K562 (cell line): ENCODE data around the gene ERC2. TPM values are rescaled to one million over a fixed set of nuclear protein-coding genes. Genes with fewer than 3 reads are reported as not detected.

Experiments used
- ATAC-seq: fragments of 200-7000 bp; cut with Tn5 transposase; 3 replicates; pipeline ENCODE4 v1.9.1; 2020; ENCODE audit warnings: moderate library complexity
- BruUV-seq: library from RNA; stranded (reverse); fragments of 400-500 nt; replicated peaks from 2 replicates; lab custom pipeline; 2021; lab: Mats Ljungman, UMichigan
- CTCF ChIA-PET: fragments of 300-600 bp; formaldehyde crosslinking; extraction: SDS; loops from one replicate; lab custom pipeline; 2021; ENCODE audit warnings: low intra/inter-chr PET ratio; lab: Yijun Ruan, JAX
- POLR2A ChIA-PET: fragments of 300-600, 350-650 bp; sonication (Branson Sonifier 250); formaldehyde crosslinking; extraction: SDS; loops from one replicate; lab custom pipeline; 2021; ENCODE audit warnings: antibody characterized with exemption, inconsistent platforms; lab: Yijun Ruan, JAX
- DNase-seq, 4 experiments: peaks; one replicate each; pipeline versions ENCODE4 v3.0.0 to v3.0.0-alpha.2; 2011 to 2018; ENCODE audit warnings: low spot score in 3 of 4, mixed read lengths in 3 of 4; ENCODE audit errors: extremely low read depth in 1 of 4
- FAIRE-seq: peaks from 2 replicates; lab custom pipeline; 2011; peaks lifted over from hg19 to GRCh38; lab: Jason Lieb, UNC
- H2AFZ ChIP-seq: 2 replicates; pipeline ENCODE4 v1.6.0; 2011; ENCODE audit warnings: low read depth, low read length, control low read depth, inconsistent platforms
- H3K27ac ChIP-seq: fragments of 200-600 bp; 3 replicates; pipeline ENCODE4 v1.8.0; 2011; ENCODE audit warnings: low read depth, mild to moderate bottlenecking, control low read depth, inconsistent platforms, low read length, moderate library complexity, mixed read lengths; ENCODE audit errors: extremely low read depth
- H3K27me3 ChIP-seq, 2 experiments: fragments of 300-600 bp in 1 of 2; 2 replicates in 1 of 2; 3 replicates in 1 of 2; pipeline versions ENCODE4 v1.6.0 to v1.8.0; 2011; ENCODE audit warnings: inconsistent platforms in 2 of 2, low read length in 2 of 2, mild to moderate bottlenecking in 1 of 2, mixed read lengths in 1 of 2, moderate library complexity in 1 of 2; ENCODE audit not compliant: control insufficient read depth in 2 of 2, insufficient read depth in 2 of 2
- H3K36me3 ChIP-seq: fragments of 300-600 bp; 3 replicates; pipeline ENCODE4 v1.8.0; 2011; ENCODE audit warnings: mild to moderate bottlenecking, low read length, inconsistent platforms; ENCODE audit not compliant: control insufficient read depth, insufficient read depth
- H3K4me1 ChIP-seq, 2 experiments: fragments of 200-600 bp in 1 of 2; replicated peaks in 1 of 2; 2 replicates in 1 of 2; 3 replicates in 1 of 2; pipeline versions ENCODE4 v1.5.1 to v1.8.0; 2011; ENCODE audit warnings: inconsistent platforms in 2 of 2, low read length in 2 of 2, mild to moderate bottlenecking in 1 of 2, mixed read lengths in 1 of 2, moderate library complexity in 1 of 2; ENCODE audit not compliant: control insufficient read depth in 2 of 2, insufficient read depth in 2 of 2
- H3K4me2 ChIP-seq: 2 replicates; pipeline ENCODE4 v1.6.1; 2011; ENCODE audit warnings: low read length, control low read depth, inconsistent platforms, mixed read lengths; ENCODE audit not compliant: insufficient read depth
- H3K4me3 ChIP-seq: fragments of 200-600 bp; sonication (generic), shearing (Covaris generic); 2 replicates; pipeline ENCODE4 v1.5.1; 2016; ENCODE audit warnings: control low read depth, inconsistent platforms
- H3K79me2 ChIP-seq: fragments of 200-600 bp; 3 replicates; pipeline ENCODE4 v1.8.0; 2011; ENCODE audit warnings: low read length, inconsistent platforms; ENCODE audit not compliant: control insufficient read depth, insufficient read depth
- H3K9ac ChIP-seq, 2 experiments: 2 replicates each; pipeline versions ENCODE4 v1.6.0 to v1.6.1; 2011; ENCODE audit warnings: low read depth in 2 of 2, low read length in 2 of 2, control low read depth in 1 of 2, inconsistent platforms in 1 of 2, mild to moderate bottlenecking in 1 of 2, mixed read lengths in 1 of 2; ENCODE audit not compliant: insufficient read depth in 1 of 2
- H3K9me1 ChIP-seq: one replicate; pipeline ENCODE4 v1.6.0; 2011; ENCODE audit warnings: inconsistent platforms, mild to moderate bottlenecking, low read length, moderate library complexity; ENCODE audit not compliant: control insufficient read depth, insufficient read depth
- H3K9me3 ChIP-seq: replicated peaks from 2 replicates; pipeline ENCODE4 v1.5.1; 2011; ENCODE audit warnings: low read depth, low read length, inconsistent platforms; ENCODE audit not compliant: control insufficient read depth, insufficient read depth
- H4K20me1 ChIP-seq: replicated peaks from 2 replicates; pipeline ENCODE4 v1.6.1; 2011; ENCODE audit warnings: low read length, inconsistent platforms, mixed read lengths; ENCODE audit not compliant: control insufficient read depth, insufficient read depth
- CEBPG ChIP-seq, 3 experiments: fragments of 200-800 bp in 1 of 3; sonication (Bioruptor generic) in 1 of 3; sonication (generic) in 1 of 3; formaldehyde crosslinking in 1 of 3; IDR thresholded peaks in 2 of 3; conservative IDR thresholded peaks in 1 of 3; 2 replicates each; pipeline versions ENCODE4 v1.6.1 to v1.8.0; 2016 to 2022; ENCODE audit warnings: missing compliant biosample characterization in 2 of 3, missing genetic modification characterization in 2 of 3, mild to moderate bottlenecking in 1 of 3, missing genetic modification reagents in 1 of 3
- CREB3 ChIP-seq: fragments of 450-650 bp; conservative IDR thresholded peaks from 2 replicates; pipeline ENCODE4 v1.6.1; 2016; ENCODE audit warnings: missing genetic modification characterization, low read depth, mild to moderate bottlenecking, missing compliant biosample characterization, moderate library complexity
- FOXK1 ChIP-seq: sonication (generic); formaldehyde crosslinking; IDR thresholded peaks from 2 replicates; pipeline ENCODE4 v1.8.0; 2022; ENCODE audit warnings: missing genetic modification reagents, mild to moderate bottlenecking, borderline replicate concordance
- HNRNPK ChIP-seq: fragments of 200-400 bp; formaldehyde crosslinking; IDR thresholded peaks from one replicate; pipeline ENCODE4 v1.6.1; 2018; ENCODE audit warnings: mild to moderate bottlenecking, low read depth, low read length; ENCODE audit not compliant: poor library complexity, severe bottlenecking
- KLF16 ChIP-seq: IDR thresholded peaks from 2 replicates; pipeline ENCODE4 v1.6.1; 2016; ENCODE audit warnings: antibody characterized with exemption
- MCM7 ChIP-seq, 2 experiments: fragments of 450-650 bp; IDR thresholded peaks; 2 replicates each; pipeline ENCODE4 v1.6.1; 2016 to 2018
- PHB ChIP-seq: fragments of 250-450 bp; sonication (Bioruptor Pico); IDR thresholded peaks from 2 replicates; pipeline ENCODE4 v1.5.0; 2021
- RBM15 ChIP-seq: fragments of 200-400 bp; formaldehyde crosslinking; IDR thresholded peaks from 2 replicates; pipeline ENCODE4 v1.6.1; 2018; ENCODE audit warnings: mild to moderate bottlenecking, low read length, moderate library complexity; ENCODE audit not compliant: insufficient read depth
- SREBF2 ChIP-seq: sonication (generic); formaldehyde crosslinking; IDR thresholded peaks from 2 replicates; pipeline ENCODE4 v1.4.0; 2020; ENCODE audit warnings: mild to moderate bottlenecking, missing genetic modification reagents
- TAF15 ChIP-seq: fragments of 200-400 bp; formaldehyde crosslinking; IDR thresholded peaks from 2 replicates; pipeline ENCODE4 v1.6.1; 2017; ENCODE audit warnings: mild to moderate bottlenecking, low read depth, low read length, moderate library complexity
- TOE1 ChIP-seq, 2 experiments: fragments of 450-650 bp in 1 of 2; sonication (generic) in 1 of 2; formaldehyde crosslinking in 1 of 2; IDR thresholded peaks; 2 replicates each; pipeline versions ENCODE4 v1.7.1 to v1.8.0; 2016 to 2022; ENCODE audit warnings: borderline replicate concordance in 2 of 2, mild to moderate bottlenecking in 2 of 2, antibody characterized with exemption in 1 of 2, inconsistent platforms in 1 of 2, low read depth in 1 of 2, missing genetic modification reagents in 1 of 2, moderate library complexity in 1 of 2
- ZNF639 ChIP-seq, 2 experiments: fragments of 200-800 bp in 1 of 2; sonication (Bioruptor generic) in 1 of 2; sonication (generic) in 1 of 2; formaldehyde crosslinking in 1 of 2; IDR thresholded peaks in 1 of 2; conservative IDR thresholded peaks in 1 of 2; 2 replicates each; pipeline versions ENCODE4 v1.5.0 to v1.6.1; 2016 to 2020; ENCODE audit warnings: missing compliant biosample characterization in 1 of 2, missing genetic modification characterization in 1 of 2, missing genetic modification reagents in 1 of 2
- WGBS: fragments of 100-300 bp; shearing (Covaris generic); methylation state at CpG from one replicate; pipeline ENCODE4 v1.1.6; 2016; ENCODE audit warnings: low coverage, mixed read lengths; ENCODE audit not compliant: insufficient coverage; ENCODE audit errors: missing lambda C conversion rate; 5-methylcytosine and 5-hydroxymethylcytosine counted together
- in situ Hi-C: fragments of 300-500 bp; cut with MboI; formaldehyde crosslinking; loops from 4 replicates; pipeline ENCODE4 v1.15.0; 2018; ENCODE audit warnings: inconsistent platforms, mixed read lengths
- intact Hi-C: fragments of 100-400 bp; cut with micrococcal nuclease; formaldehyde crosslinking; loops from 2 replicates; pipeline ENCODE4 v1.14.2; 2022
- polyA plus RNA-seq, 8 experiments: library from polyadenylated mRNA; depleted of rRNA in 4 of 8; stranded (reverse) in 5 of 8; unstranded in 3 of 8; fragments of >200 nt; fragmentation: Nextera tagmentation in 2 of 8; fragmentation: Illumina TruSeq in 1 of 8; extraction: Ambion mirVana in 2 of 8; extraction: Trizol in 1 of 8; gene quantifications; 2 replicates each; pipeline versions ENCODE4 v1.2.1 to v1.2.3, GENCODE V29; 2011 to 2014; ENCODE audit warnings: inconsistent platforms in 1 of 8, missing spikeins in 1 of 8
- total RNA-seq, 7 experiments: library from RNA; depleted of rRNA in 6 of 7; stranded (reverse); fragments of >200 nt in 6 of 7; fragmentation: Illumina TruSeq in 2 of 7; extraction: Trizol in 2 of 7; gene quantifications; 2 replicates each; pipeline versions ENCODE4 v1.2.1 to v1.2.3, GENCODE V29; 2011 to 2021; ENCODE audit warnings: low replicate concordance in 1 of 7

The ERC2 gene
- total and polyA plus RNA-seq, 9 of the 15 experiments (the other 6 are each of a cell fraction or from before 2014, with no cell fraction given): 0.04 to 0.18 (median 0.07) TPM; not detected in 2

- ATAC-seq: no peak
- H3K4me1 ChIP-seq: no peaks in the 10 kb centered on the region
- no peaks in the 10 kb centered on the region for H3K9me1 ChIP-seq
- H3K36me3 ChIP-seq: no peaks in the 10 kb centered on the region
- no peak for DNase-seq
- H3K4me3 ChIP-seq: no peak overlapping the region
- intact Hi-C loops (no loop called here), in situ Hi-C loops (no loop called here)
- 0% methylated on average over 2 of the region's 3 CpGs for WGBS
- no peaks in the 10 kb centered on the region for H3K9me3 ChIP-seq
- no peak overlapping the region for H3K4me2 ChIP-seq
- no peaks in the 10 kb centered on the region for H3K79me2 ChIP-seq
- POLR2A ChIA-PET: no interaction called here
- no TSS peak for BruUV-seq
- no peaks in the 10 kb centered on the region for H4K20me1 ChIP-seq
- no peak overlapping the region for H3K9ac ChIP-seq
- CTCF ChIA-PET: no interaction called here
- H3K27me3 ChIP-seq: no peaks in the 10 kb centered on the region
- H2AFZ ChIP-seq: no peak overlapping the region
- H3K27ac ChIP-seq: no peak overlapping the region
- FAIRE-seq: no peak
- TF ChIP-seq PHB (CRISPR knock-in tag) (no peak), CEBPG (CRISPR knock-in tag; IDR thresholded peaks at IDR 0.05) (no peak), CEBPG (tag; conservative IDR thresholded peaks at IDR 0.05 in 1 of 2, IDR thresholded peaks at IDR 0.05 in 1 of 2) (no peak), SREBF2 (no peak), HNRNPK (no peak), RBM15 (no peak), FOXK1 (CRISPR knock-in tag) (no peak), MCM7 (IDR thresholded peaks at IDR 0.05) (no peak), TAF15 (no peak), TOE1 (IDR thresholded peaks at IDR 0.05; ENCODE audit: borderline replicate concordance) (no peak), TOE1 (CRISPR knock-in tag; IDR thresholded peaks at IDR 0.05; ENCODE audit: borderline replicate concordance, low read depth) (no peak), KLF16 (no peak), ZNF639 (CRISPR knock-in tag; conservative IDR thresholded peaks at IDR 0.05 in 1 of 2, IDR thresholded peaks at IDR 0.05 in 1 of 2) (no peak), CREB3 (tag) (no peak)
These were observed 310.4 kb downstream of the ERC2 start for GRCh38 chr3:56157693-56158362.
